COLO668 (cell line): ENCODE measurements around the gene CCDC7.
A peak's percentile ranks its signal among the peaks of the same experiment; 100 is the strongest.
"Not testable (repeated sequence)": the region's sequence is repeated elsewhere in the genome, so short reads cannot be mapped to it uniquely, and the experiment has no call there.

Source experiments
- DNase-seq: peaks from one replicate; lab custom pipeline; 2025; ENCODE audit not compliant: unreplicated experiment; lab: John Stamatoyannopoulos, UW

Gene CCDC7

DNA sequence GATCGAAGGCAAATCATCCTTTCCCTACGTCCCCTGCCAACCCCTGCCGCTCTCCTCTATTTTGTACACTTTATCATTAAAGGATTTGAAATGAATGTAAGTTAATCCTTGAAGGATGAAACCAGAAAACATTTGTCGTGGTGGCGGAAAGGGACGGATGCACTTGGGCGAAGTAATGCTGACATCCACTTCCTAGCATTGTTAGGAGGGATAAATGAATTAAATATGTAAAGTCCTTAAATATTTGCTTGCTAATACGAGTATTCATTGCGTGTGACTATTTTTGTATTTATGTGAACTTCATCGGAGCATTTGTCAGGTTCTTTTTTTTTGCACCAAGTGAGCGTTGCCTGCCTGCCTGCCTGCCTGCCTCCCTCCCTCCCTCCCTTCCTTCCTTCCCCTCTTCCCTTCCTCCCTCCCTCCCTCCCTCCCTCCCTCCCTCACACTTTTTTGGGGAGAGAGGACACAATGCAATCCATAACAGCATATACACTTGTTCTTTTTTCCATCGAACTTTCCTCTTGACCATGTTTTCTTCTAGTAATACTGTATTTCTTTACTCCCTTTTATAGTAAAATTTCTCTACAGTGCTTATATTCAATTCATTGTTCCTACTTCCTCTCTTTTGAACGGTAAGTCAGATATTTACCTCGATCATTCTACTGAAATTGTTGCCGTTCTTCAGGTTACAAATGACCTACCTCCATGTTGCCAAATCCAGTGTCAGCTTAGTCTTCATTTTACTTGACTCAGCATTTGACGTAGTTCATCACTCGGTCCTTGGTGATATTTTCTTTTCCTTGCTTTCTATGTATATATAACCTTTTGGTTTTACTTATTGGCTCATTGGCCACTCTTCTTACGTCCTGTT, 831 bp downstream of the CCDC7 start:
- DNase-seq, result no peak

- DNase-seq, result no peak
Measured at GRCh38 chr10:32454148-32454547, 8.2 kb downstream of the CCDC7 start.

DNA sequence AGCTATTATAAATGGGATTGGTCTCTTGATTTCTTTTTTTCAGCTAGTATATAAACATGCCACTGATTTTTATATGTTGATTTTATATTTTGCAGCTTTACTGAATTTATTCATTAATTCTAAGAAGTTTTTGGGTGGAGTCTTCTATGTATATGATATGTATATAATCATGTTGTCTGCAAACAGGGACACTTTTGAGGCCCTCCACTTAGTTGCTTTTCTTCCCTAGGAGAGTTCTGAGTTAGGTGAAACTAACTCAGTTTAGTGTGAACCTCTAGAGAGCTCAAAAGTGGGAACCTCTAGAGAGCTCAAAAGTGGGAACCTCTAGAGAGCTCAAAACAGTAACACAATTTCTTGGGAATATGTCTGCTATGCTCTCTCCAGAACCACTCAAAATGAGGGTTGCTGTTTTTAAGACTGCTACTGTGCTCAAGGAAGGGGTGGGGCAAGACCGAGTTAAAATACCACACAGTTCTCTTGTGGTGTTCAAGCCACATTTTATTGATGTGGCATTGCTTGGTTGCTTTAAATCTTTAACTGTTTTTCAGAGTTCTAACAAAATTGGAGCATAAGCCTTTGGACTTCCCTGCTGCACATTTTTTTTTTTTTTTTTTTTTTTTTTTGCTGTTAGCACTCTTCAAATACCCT, 13.2 kb downstream of the CCDC7 start:
- no peak for DNase-seq

GRCh38 chr10:32461203-32461602, 15.3 kb downstream of the CCDC7 start:
- no peak for DNase-seq

- DNase-seq, result no peak
Measured at GRCh38 chr10:32471232-32471631, 25.3 kb downstream of the CCDC7 start.

DNA sequence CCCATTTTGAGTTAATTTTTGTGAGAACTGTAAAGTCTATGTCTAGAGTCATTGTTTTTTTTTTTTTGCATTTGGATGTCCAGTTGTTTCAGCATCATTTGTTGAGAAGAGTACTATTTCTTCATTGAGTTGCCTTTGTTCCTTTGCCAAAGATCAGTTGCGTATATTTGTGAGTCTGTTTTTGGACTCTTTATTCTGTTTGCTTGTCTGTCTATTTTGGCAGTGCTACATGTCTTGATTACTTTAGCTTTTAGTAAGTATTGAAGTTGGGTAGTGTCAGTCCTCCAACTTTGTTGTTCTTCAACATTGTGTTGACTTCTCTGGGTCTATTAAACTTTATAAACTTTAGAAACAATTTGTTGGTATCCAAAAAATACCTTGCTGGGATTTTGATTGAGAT, 31.6 kb downstream of the CCDC7 start:
- no peak for DNase-seq

DNA sequence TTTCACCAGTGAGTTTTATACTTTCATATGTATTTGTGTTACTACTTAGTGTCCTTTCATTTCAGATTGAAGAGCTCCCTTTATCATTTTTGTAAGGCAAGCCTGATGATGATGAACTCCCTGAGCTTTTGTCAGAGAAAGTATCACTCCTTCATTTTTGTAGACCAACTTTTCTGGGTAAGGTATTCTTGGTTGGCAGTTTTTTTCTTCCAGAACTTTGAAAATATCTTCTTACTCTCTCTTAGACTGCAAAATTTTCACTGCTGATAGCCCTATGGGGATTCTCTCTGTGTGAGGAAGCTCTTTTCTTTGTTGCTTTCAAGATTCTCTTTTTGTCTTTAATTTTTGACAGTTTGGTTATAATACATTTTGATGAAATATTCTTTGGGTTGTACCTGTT, 35.7 kb downstream of the CCDC7 start:
- no peak for DNase-seq

DNA sequence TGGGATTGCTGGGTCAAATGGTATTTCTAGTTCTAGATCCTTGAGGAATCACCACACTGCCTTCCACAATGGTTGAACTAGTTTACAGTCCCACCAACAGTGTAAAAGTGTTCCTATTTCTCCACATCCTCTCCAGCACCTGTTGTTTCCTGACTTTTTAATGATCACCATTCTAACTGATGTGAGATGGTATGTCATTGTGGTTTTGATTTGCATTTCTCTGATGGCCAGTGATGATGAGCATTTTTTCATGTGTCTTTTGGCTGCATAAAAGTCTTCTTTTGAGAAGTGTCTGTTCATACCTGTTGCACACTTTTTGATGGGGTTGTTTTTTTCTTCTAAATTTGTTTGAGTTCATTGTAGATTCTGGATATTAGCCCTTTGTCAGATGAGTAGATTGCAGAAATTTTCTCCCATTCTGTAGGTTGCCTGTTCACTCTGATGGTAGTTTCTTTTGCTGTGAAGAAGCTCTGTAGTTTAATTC, 37.1 kb downstream of the CCDC7 start:
- not testable (repeated sequence) for DNase-seq

- not testable (repeated sequence) for DNase-seq
Measured at GRCh38 chr10:32488038-32488437, 42.1 kb downstream of the CCDC7 start.

- DNase-seq, result no peak
Measured at GRCh38 chr10:32489158-32489557, 43.2 kb downstream of the CCDC7 start.

DNA sequence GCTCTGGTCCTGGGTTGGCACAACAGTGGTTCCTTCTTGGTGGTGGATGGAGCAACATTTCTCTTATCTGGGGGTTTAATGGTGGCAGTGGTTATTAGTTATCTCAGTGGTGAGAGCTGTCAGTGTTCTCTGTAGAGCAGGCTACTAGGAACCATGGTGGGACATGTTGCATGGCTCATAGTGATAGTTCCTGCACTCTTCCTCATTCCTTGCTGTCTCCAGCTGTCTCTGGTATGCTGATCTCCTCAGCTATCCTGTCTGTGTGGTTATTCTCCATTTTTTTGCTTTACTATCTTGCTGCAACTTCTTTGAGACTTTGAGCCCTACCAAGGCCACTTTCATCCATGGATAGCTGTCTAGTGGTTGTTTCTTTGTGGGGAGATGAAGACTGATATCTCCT, 44.0 kb downstream of the CCDC7 start:
- no peak for DNase-seq

- DNase-seq, result not testable (repeated sequence)
Measured at GRCh38 chr10:32494562-32494961, 48.6 kb downstream of the CCDC7 start.

GRCh38 chr10:32500136-32500535, 54.2 kb downstream of the CCDC7 start:
- not testable (repeated sequence) for DNase-seq

DNA sequence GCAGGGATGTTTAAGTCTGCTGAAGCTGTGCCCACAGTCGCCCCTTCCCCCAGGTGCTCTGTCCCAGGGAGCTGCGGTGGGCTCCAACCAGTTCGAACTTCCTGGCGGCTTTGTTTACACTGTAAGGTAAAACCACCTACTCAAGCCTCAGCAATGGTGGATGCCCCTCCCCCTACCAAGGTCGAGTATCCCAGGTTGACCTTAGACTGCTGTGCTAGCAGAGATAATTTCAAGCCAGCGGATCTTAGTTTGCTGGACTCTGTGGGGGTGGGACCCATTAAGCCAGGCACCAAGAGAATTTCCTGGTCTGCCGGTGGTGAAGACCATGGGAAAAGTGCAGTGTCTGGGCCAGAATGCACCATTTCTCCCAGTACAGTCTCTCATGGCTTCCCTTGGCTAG, 56.0 kb downstream of the CCDC7 start:
- peak; percentile 51 for DNase-seq

GRCh38 chr10:32505762-32506420, 60.0 kb downstream of the CCDC7 start:
- not testable (repeated sequence) for DNase-seq

DNA sequence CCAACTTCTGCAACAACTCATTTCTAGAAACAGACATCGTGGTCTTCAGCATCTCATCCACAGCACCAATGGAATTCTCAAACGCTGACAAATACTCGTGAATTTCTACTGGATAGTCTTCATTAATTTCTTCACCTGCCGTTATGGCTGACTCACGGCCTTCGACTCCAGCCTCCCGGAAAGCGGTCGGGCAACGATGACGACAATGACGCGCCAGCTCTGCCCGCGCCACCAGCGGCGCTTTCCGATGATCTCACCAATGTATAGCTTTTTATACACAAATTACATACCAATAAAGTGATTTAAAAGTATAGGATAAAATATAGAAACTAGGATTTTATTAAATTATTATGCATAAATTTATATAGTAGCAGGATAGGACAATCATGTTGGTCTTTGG, 65.7 kb downstream of the CCDC7 start:
- DNase-seq, result no peak

- DNase-seq, result no peak
Measured at GRCh38 chr10:32516567-32517495, 70.9 kb downstream of the CCDC7 start.

DNA sequence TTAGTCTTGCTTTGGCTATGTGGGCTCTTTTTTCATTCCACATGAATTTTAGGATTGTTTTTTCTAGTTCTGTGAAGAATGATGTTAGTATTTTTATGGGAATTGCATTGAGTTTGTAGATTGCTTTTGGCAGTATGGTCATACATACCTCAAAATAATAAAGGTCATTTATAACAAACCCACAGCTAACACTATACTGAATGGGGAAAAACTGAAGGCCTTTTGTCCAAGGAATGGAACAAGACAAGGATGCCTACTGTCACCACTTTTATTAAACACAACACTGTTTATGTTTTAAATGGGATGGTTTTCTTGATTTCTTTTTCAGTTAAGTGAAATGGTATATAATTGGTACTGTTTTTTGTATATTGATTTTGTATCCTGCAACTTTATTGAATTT, 84.3 kb downstream of the CCDC7 start:
- DNase-seq, result no peak

DNA sequence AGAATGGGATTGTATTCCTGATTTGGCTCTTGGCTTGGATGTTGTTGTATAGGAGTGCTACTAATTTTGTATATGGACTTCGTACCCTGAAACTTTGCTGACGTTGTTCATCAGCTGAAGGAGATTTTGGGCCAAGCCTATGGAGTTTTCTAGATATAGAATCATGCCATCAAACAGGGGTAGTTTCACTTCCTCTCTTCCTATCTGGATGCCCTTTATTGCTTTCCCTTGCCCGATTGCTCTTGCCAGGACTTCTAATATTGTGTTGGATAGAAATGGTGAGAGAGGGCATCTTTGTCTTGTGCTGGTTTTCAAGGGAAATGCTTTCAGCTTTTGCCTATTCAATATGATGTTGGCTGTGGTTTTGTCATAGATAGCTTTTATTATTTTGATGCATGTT, 92.3 kb downstream of the CCDC7 start:
- DNase-seq, result no peak

DNA sequence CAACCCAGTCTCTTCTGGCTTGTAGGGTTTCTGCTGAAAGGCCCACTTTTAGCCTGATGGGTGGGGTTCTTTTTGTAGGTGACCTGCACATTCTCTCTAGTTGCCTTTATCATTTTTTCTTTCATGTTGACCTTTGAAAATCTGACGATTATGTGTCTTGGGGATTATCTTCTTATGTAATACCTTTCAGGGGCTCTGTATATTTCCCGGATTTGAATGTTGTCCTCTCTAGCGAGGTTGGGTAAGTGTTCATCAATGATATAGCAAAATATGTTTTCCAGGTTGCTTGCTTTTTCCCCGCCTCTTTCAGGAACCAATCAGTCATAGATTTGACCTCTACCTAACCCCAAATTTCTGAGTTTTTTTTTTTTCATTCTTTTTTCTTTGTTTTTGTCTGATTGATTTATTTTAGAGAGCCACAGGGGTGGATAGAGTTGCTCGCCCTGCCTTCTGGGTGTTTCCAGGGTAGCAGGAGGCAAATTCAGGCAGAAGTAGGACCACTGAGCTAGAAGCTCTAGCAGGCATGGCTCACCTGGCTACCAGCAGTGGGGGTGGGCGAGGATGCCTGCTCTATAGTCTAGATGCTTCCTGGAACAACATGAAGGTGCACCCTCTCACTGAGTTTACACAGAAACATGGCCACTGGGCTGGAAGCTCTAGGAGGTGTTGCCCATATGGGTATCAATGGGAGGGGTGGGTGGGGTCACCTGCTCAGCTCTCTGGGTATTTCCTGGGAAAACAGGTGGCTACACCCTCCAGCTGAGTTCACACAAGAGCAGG, 94.9 kb downstream of the CCDC7 start:
- no peak for DNase-seq
